22Rv1 (cell line): Measurements from ENCODE around the gene TNRC18.

ENCODE experiments used
- H3K27ac ChIP-seq: fragments of 450-650 bp; 2 replicates; pipeline ENCODE4 v1.5.1; 2017
- CTCF ChIP-seq: fragments of 450-650 bp; IDR thresholded peaks from 2 replicates; pipeline ENCODE4 v1.5.1; 2017; ENCODE audit warnings: mild to moderate bottlenecking
- ZFX ChIP-seq: fragments of 450-650 bp; IDR thresholded peaks from 2 replicates; pipeline ENCODE4 v1.6.1; 2017; ENCODE audit warnings: antibody characterized with exemption, borderline replicate concordance

The TNRC18 gene

GRCh38 chr7:5413449-5413786, 10.2 kb downstream of the TNRC18 start:
- no peak for TF ChIP-seq ZFX
- TF ChIP-seq CTCF, result no peak
- peak overlapping the region; percentile 37 for H3K27ac ChIP-seq

- H3K27ac ChIP-seq, result 0 out of 2 replicates have a peak overlapping the region, but pooled peaks have one; percentile 3
- no peak for TF ChIP-seq ZFX
- no peak for TF ChIP-seq CTCF
Observed at GRCh38 chr7:5408777-5409176, 14.9 kb downstream of the TNRC18 start.

- 0 out of 2 replicates have a peak overlapping the region, but pooled peaks have one; percentile 3 for H3K27ac ChIP-seq
- TF ChIP-seq CTCF (no peak), ZFX (no peak)
Observed at GRCh38 chr7:5406957-5407945, 16.4 kb downstream of the TNRC18 start.

- TF ChIP-seq ZFX, result no peak
- no peak for TF ChIP-seq CTCF
- H3K27ac ChIP-seq, result no peak overlapping the region
Observed at GRCh38 chr7:5404421-5404826, 19.2 kb downstream of the TNRC18 start.

DNA sequence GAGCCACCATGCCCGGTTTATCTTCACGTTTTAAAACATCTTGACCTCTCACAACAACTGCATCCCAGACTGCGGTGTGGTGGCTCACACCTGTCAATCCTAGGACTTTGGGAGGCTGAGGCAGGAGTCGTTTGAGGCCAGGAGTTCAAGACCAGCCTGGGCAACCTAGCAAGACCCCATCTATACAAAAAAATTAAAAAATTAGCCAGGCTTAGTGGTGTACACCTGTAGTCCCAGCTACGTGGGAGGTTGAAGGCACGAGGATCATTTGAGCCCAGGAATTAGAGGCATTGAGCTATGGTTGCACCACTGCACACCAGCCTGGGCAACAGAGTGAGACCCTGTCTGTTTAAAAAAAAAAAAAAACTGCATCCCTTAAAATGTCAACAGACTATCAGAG, 20.2 kb downstream of the TNRC18 start:
- TF ChIP-seq CTCF (no peak), ZFX (no peak)
- H3K27ac ChIP-seq, result no peak overlapping the region

DNA sequence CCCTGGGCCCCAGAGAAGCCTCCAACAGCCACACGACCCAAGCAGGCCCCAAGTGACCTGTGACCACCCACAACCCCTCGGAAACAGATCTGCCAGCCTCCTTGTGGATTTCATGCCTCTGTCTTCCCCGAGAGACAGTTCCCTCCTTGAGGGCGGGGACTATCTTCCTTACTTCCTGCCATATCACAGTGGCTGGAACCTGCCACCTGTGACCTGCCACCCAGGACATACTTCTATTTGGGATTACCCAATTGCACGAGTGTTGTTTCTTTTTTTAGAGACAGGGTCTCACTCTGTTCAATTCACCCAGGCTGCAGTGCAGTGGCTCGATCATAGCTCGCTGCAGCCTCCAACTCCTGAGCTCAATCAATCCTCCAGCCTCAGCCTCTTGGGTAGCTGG, 25.9 kb downstream of the TNRC18 start:
- TF ChIP-seq CTCF (no peak), ZFX (no peak)
- no peak overlapping the region; the same call in 1 of the 2 replicates for H3K27ac ChIP-seq

- peak overlapping the region; percentile 15; the same call in 1 of the 2 replicates for H3K27ac ChIP-seq
- TF ChIP-seq ZFX (no peak), CTCF (no peak)
Observed at GRCh38 chr7:5396999-5397663, 26.5 kb downstream of the TNRC18 start.
